Measurements from ENCODE around the gene WDFY1.
A peak's percentile ranks its signal among the peaks of the same experiment; 100 is the strongest.

Gene WDFY1, protein sequence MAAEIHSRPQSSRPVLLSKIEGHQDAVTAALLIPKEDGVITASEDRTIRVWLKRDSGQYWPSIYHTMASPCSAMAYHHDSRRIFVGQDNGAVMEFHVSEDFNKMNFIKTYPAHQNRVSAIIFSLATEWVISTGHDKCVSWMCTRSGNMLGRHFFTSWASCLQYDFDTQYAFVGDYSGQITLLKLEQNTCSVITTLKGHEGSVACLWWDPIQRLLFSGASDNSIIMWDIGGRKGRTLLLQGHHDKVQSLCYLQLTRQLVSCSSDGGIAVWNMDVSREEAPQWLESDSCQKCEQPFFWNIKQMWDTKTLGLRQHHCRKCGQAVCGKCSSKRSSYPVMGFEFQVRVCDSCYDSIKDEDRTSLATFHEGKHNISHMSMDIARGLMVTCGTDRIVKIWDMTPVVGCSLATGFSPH

DNA sequence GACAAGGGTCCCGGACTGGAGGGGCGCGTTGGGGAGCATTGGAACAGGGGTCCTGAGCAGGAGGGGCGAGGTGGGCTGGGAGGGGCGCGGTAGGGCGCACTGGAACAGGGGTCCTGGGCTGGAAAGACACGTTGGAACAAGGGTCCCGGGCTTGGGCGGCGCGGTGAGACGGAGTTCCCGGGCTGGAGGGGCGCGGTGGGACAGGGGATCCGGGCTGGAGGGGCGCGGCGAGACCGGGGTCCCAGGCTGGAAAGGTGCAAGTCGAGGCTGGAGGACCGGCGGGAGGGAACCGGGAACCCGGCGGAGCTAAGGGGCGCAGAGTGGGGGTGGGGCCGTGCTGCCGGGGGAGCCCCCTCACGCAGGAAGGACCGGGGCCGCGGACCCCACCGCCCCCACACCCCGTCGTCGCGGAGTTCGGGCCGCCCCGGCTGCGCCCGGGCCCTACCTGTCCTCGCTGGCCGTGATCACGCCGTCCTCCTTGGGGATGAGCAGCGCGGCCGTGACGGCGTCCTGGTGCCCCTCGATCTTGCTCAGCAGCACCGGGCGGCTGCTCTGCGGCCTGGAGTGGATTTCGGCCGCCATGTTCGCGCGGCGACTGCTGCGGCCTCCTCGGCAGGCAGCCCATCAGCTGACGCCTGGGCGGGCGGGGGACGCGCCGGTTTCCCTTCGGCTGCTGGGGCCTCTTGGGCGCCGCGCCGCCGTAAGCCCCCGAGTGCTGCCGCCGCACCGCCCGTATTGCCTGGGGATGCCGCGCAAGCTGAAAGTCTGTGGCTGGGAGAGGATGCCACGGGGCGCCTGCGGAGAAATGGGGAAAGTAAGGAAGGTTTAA, at the start of gene WDFY1:
WDFY1 (minus strand) TSS at position 633 of the 829 bp plus-strand sequence; CDS start at position 582, 51 bp downstream.
- peak; percentile 73 for DNase-seq

DNA sequence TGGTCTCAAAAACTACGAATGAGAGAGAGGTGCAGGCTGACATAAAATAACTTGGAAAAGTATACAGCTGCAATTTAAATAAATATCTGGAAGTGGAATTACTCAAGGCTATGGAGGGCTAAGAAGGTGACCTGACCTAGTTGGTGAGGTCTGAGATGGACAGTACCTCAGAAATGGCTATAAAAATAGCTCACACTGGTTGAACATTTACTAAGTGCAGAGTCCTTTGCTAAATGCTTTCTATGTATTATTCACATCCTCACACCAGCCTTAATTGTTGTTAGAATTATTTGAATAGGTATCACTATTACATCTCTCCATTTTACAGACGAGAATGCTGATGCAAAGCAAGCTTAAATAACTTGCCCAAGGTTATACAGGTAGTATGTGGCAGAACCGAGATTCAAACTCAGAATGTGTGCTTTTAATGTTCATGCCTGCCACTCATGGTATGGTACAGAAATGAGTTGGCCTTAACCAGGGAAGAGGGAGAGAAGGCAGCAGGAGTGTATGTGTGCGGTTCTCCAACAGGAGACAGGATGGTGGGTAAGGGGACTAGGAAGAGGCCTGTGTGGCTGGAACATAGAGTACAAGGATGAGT, 49.5 kb upstream of the WDFY1 start:
- no peak for DNase-seq

DNA sequence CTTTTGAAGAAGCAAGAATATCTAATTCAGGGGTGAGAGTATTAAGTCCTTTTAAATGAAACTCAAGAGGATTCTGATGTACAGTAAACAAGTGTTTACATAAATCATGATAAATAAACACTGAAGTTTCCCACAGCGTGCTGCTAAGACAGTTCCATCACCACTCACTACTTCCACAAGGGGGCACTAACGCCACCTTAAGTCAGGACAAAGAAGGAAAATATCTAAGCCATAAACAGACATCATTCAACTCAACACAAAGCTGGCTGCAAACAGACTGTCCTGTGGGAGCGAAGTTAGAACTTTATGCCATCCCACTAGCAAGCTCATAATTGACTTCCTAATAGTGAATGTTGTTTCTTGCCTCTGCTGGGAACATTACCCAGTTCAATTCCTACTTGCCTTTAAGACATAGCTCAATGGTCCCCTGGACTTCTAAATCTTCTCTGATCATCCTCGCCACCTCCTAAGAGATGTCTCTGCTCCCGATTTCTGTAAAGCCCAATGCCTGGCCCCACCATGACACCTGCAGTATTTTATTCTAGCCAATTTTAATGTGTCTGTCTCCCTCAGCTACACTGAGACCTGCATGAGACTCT, 48.6 kb upstream of the WDFY1 start:
- DNase-seq, result no peak

DNA sequence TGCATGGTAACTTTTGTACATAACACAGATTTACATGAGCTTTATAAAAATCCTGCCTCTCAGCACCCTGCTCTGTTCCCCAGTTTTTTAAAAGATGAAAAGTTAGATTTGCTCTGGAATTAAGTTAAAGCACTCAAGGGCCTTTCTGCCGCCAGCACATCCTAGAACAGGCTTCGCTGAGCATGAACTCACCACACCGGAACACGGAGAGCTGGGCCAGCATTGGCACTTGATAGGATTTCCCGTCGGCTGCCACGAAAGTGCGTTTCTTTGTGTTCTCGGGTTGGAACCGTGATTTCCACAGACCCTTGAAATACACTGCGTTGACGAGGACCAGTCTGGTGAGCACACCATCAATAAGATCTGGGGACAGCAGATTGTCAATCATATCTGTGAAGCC, 46.5 kb upstream of the WDFY1 start:
- no peak for DNase-seq

DNA sequence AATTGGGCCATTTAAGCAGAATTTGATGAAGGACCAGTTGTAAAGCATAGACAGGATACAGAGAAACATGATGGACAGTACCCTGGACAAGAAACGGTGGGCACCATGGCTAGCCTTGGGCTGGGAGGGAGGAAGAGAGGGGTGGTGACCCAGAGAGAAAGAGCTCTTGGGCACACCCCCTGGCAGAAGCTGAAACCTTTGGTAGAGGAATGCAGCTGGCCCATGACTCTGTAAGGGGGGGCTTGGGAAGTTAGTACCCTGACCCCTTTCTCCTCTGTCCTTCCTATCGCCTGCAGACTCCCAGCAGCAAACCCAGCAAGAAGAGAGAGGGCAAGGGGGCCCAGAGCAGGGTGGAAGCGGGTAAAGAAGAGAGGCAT, 44.7 kb upstream of the WDFY1 start:
- no peak for DNase-seq

DNA sequence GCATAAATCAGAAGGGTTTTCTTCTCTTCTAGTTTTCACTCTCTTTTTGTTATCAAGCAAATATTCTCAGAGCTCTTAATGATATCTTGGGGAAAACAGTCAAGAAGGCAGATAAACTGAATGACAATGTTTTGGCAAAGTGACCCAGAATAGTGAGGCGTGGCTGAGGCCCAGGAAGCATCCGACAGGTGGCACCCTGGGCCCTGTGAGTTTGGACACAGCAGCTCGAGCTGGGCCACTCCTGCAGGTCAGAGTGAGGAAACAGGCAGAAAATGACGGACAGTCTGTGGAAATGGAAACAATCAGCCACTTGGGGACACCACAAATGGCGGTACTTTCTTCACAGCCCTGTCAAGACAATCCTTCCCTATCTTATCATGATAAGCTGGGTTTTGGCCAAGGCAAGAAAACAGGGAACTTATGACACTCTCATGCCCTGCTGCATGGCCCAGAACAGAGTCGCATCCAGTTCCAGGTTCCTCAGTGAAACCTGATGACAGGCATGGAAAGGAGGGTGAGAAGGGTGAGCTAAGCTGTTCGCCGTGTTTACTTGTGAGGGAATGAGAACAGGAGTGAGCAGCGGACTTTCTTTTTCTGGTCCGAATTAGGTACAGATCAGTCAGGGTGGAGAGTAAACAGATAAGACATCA, 44.2 kb upstream of the WDFY1 start:
- no peak for DNase-seq

DNA sequence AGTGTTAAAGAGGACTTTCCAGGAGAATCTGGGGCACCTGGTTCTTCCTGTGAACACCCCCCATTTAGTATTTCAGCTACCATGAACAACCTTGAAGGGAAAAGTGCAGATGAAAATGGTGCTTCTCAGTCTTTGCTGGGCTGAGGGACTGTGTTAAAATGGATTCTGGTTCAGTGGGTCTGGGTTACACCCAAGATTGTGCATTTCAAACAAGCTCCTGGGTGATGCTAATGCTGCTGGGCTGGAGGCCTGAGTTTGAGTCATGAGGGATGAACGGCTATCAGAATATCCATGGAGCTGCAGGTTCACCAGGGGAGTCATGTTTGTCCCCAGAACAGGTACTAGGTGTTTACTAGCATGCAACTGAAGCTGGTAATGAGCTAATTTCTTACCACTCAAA, 36.1 kb upstream of the WDFY1 start:
- no peak for DNase-seq

DNA sequence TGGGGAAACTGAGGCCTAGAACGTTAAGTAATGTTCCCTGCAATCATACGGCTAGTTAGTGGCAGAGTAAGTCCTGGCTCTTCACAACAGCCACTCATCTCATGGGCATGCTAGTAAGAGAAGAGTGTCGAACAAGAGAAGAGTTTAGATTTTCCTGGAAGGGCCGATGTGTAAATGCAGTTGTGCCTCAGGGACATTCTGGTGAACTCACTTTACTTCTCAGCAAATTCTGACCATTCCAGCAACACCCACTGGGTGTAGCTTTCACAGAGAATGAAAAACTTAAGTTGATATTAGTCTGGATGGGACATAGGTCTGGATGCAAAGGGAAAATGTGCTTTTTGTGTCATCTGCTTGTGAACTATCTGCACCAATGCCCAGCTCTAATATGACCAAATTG, 35.7 kb upstream of the WDFY1 start:
- no peak for DNase-seq

DNA sequence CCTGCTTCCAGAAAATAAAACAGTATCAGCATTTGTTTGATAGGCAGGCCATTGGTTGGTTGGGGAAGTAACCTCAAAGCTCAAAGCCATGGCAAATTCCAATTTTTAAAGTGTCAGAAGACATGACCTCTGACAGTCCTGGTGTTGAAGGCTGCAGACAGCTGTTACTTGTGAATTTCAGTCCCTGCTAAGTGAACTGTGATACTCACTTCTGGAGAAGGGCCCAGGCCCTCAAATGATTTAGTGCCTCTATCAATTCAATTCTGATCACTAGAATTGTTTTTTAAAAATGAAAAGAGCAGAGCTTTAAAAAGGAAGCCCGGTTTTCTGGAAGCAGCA, 35.2 kb upstream of the WDFY1 start:
- no peak for DNase-seq

DNA sequence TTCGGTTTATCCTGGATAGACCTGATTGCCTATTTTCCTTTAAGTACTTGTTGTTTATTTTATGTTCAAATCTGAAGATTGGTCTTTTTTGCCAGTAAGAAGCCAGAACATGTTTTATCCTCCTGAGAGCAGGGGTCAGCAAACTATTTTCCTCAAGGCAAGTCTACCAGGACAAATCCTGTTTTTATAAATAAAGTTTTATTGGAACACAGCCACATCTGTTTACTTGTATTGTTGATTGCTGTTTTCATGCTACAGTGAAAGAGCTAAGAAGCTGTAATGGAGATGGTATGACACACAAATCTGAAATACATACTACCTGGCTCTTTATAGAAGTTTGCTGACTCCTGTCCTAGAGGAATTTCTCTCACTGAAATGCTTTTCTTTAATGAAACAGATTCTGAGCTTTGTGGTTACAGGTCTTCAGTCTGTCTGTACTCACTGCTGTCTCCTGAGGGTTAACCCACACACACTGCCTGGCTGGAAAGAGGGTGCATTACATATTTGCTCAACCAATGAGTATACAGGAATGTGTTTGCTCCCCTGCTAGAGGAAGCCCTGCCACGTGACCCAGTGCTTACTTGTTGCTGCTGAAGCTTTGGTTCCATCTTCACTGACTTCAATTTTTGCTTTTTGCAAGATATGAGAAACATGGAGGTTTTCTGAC, 34.7 kb upstream of the WDFY1 start:
- no peak for DNase-seq

DNA sequence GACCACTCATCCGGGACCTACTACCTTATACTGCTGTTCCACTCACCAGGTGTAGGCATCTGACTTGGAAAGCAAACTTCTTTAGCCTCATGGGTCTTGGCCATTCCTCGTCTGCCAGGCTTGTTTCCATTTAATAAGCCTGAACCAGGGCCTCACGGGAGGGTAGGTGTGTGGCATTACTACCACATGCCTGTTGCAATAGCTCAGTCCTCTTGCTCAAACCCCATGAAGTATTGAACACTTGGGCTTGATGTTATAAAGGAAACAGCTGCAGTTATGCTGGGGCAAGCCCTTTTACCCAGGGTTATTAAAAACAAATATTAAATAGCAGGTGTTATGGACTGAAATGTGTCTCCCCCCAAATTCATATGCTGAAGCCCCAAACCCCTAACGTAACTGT, 33.3 kb upstream of the WDFY1 start:
- no peak for DNase-seq

DNA sequence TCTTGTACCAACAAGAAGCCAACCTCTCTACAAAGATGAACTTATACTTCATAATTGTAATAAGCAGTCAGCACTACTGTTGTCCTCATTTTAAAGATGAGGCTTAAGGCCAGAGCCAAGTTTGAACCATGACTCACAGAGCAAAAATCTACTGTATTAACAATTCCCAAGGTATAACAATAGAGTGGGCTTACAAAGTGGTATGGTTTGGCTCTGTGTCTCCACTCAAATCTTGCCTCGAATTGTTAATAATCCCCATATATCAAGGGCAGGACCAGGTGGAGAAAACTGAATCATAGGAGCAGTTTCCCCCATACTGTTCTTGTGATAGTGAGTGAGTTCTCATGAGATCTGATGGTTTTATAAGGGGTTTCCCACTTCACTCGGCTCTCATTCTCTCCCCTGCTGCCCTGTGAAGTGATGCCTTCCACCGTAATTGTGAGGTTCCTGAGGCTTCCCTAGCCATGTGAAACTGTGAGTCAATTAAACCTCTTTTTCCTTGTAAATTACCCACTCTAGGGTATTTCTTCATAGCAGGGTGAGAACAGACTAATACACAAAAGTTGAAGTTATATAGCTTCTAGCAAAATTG, 31.6 kb upstream of the WDFY1 start:
- no peak for DNase-seq

DNA sequence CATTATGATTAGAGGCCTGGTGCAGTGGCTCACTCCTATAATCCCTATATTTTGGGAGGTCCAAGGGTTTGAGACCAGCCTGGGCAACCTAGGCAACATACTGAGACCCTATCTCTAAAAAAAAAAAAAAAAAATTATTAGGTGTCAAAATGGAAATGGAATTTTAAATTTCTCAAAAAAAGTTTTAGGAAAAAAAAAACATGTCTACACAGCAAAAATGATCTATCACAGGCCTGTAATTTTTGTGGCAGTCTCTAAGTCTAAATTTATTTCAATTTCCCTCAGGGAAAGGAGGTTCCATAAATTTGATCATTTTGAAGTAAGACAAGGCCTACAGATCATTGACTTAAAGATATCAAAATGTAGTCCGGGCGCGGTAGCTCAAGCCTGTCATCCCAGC, 28.5 kb upstream of the WDFY1 start:
- DNase-seq, result no peak

DNA sequence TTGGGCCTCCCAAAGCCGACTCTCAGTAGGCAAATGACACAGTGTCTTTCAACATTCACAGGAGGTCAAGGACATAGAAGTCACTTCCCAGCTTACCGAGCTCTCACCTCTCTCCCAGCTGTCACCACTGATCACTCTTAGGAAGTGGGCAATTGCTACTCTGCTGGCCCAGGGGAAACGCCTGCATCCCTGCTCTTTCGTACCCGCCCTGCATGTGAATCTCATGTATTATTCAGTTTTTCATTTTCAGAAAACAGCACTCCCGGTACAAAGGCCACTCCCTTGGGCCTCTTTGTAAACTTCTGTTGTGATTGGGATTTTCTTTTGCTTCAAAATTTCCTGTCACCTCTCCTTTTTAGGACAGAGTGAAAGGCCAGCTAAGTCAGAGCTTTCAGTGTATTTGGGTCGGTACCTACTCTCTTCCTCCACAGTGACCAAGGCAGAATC, 27.5 kb upstream of the WDFY1 start:
- no peak for DNase-seq

DNA sequence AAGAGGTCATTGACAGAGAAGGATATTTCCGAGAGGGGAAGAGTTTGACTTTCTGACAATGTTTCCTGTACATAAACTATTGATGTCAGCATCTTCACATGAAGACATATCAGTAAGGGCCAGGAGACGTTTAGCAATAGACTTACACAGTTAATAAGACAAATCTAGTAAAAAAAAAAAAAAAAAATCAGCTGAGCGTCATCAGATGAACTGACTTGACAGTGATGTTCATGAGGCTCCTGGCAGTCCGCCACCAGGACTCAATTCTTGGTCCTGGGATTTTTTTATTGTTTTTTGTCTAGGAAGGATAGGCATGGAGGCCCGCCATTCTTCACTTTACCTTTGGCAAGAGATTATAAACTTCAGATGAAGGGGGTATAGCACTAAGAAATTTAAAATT, 26.6 kb upstream of the WDFY1 start:
- no peak for DNase-seq

DNA sequence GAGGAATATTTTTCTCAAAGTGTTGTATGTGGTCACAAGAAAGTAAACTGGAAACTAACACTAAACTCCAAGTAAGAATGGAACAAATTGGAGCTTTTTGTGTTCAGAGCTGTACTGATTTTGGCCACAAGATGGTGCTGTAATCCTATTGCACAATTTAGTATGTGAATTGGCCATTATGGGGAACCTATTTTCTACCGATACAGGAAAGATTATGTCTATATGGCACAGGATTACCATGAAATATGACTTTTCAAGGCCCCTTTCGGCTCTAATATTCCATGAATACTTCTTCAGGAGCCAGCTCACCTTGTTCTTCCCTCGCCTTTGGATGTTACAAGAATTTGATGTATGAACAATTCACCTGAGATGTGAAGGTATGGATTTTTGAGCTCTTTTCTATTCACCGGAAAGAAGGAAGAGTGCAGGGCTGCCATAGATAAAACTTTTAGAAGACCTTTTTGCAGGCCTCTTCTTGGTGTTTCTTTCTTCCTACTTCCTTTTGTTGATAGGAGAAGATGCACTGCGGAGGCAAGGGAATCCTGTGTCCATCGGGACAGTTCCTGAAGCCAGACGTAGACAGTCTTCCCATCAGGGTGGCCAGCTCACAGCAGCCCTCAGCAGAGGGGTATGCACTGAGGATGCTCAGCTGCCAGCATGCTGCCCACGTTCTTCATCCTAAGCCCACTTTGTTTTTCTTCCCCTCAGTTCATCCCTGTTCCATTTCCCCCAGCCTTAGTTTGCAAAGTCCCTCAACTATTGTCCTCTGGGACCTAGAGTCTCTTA, 25.4 kb upstream of the WDFY1 start:
- DNase-seq, result no peak

DNA sequence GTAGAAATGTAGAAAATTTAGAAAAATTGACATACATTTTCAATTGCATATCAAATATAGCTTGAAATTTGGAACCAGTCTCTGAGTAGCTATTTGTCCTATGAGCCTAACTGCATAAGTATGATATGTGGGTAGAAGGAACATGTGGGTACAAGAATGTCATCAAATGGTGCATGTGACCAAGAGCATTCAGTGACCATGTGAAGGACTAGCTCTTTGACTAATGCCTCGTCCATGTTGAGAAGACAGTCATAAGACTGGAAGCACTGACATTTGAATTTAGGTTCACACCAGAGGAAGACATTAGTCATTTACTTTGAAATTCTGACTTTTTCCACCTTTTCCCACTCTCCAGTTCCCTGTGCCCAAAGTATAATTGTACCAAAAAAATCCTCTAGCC, 24.7 kb upstream of the WDFY1 start:
- DNase-seq, result no peak

DNA sequence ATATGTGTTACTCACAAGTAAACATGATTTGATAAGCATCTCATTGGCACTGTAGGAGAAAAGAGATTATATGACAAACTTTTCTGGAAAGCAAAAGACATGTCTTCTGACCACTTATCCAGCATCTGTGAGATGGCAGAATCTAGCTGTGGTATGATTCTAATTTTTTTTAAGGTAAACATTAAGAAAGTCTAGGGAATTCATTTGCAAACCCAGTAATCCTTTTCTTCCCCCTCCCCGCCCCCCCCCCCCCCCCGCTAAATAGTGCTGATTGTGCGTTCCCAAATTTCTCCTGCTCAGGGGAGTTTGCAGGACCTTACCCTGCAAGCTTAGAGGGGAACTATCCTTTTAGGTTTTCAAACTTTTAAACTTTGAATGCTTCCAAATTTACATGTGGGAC, 24.2 kb upstream of the WDFY1 start:
- DNase-seq, result no peak

DNA sequence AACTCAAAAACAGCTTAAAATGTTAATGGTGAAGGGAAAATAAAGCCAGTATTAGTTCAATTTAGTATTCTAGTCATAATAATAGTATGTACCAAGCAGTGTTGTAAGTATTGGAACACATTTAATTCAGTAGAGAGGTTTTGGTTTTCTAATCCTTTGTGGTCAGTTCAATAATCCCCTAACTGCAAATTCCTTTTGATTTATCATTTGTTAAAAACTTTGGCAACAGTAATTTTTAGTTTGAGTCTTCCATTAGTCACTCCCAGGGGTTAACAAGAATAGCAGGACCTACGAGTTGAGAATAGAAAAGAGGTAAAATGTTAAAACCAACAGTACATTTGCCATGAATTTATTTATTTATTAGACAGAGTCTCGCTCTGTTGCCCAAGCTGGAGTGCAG, 22.8 kb upstream of the WDFY1 start:
- no peak for DNase-seq

DNA sequence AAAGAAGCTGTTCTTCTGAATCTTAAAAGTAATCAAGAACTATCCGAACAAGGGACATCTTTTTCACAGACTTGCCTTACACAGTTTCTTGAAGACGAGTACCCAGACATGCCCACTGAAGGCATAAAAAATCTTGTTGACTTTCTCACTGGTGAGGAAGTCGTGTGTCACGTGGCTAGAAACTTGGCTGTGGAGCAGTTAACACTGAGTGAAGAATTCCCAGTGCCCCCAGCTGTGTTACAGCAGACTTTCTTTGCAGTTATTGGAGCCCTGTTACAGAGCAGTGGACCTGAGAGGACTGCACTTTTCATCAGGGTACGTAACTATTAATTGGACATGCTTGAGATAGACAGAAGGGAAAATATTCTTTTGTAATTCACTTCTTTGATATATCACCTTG, 14.6 kb upstream of the WDFY1 start:
- DNase-seq, result no peak
